Suprapubic skin (tissue), 3 donors: Measurements from ENCODE around the gene ZNF444.

Source experiments
- EP300 ChIP-seq: sonication (generic); formaldehyde crosslinking; IDR thresholded peaks from one replicate; pipeline ENCODE4 v1.6.1; 2017; ENCODE audit warnings: antibody characterized with exemption
- POLR2A ChIP-seq, 2 donors: fragments of 450-650 bp; IDR thresholded peaks; one replicate each; pipeline ENCODE4 v1.6.1; 2017; ENCODE audit warnings: antibody characterized with exemption in 2 of 2, mild to moderate bottlenecking in 2 of 2, moderate library complexity in 2 of 2
- TF ChIP-seq, protein P1 (sequence below), 2 donors: fragments of 200-600 bp in 1 of 2; fragments of 450-650 bp in 1 of 2; sonication (generic) in 1 of 2; IDR thresholded peaks; one replicate each; pipeline ENCODE4 v1.5.1; 2016 to 2019; ENCODE audit warnings: antibody characterized with exemption in 2 of 2, mild to moderate bottlenecking in 1 of 2, moderate library complexity in 1 of 2

DNA sequence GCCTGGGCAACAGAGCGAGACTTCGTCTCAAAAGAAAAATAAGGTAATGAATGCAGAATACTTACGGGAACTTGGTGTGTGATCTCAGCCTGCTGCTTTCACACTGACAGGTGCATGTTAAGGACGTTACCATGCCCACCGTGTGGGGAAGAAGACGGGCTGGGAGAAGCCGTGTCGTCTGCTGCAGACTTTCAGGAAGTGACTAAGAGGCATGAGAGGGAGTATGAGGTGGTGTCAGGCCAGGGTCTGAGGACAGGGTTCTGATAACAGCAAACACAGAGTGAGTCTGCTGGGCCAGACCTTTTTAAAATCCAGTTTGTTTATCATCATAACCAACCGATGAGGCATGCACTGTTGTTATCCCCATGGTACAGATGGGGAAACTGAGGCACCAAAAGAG is 21.2 kb downstream of the ZNF444 start:
- TF ChIP-seq, protein P1, sequence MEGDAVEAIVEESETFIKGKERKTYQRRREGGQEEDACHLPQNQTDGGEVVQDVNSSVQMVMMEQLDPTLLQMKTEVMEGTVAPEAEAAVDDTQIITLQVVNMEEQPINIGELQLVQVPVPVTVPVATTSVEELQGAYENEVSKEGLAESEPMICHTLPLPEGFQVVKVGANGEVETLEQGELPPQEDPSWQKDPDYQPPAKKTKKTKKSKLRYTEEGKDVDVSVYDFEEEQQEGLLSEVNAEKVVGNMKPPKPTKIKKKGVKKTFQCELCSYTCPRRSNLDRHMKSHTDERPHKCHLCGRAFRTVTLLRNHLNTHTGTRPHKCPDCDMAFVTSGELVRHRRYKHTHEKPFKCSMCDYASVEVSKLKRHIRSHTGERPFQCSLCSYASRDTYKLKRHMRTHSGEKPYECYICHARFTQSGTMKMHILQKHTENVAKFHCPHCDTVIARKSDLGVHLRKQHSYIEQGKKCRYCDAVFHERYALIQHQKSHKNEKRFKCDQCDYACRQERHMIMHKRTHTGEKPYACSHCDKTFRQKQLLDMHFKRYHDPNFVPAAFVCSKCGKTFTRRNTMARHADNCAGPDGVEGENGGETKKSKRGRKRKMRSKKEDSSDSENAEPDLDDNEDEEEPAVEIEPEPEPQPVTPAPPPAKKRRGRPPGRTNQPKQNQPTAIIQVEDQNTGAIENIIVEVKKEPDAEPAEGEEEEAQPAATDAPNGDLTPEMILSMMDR (IDR thresholded peaks at IDR 0.05), result no peak
- TF ChIP-seq EP300, result no peak
- TF ChIP-seq POLR2A (IDR thresholded peaks at IDR 0.05), result no peak
